Measurements from ENCODE around the gene MISP.

MISP gene

DNA sequence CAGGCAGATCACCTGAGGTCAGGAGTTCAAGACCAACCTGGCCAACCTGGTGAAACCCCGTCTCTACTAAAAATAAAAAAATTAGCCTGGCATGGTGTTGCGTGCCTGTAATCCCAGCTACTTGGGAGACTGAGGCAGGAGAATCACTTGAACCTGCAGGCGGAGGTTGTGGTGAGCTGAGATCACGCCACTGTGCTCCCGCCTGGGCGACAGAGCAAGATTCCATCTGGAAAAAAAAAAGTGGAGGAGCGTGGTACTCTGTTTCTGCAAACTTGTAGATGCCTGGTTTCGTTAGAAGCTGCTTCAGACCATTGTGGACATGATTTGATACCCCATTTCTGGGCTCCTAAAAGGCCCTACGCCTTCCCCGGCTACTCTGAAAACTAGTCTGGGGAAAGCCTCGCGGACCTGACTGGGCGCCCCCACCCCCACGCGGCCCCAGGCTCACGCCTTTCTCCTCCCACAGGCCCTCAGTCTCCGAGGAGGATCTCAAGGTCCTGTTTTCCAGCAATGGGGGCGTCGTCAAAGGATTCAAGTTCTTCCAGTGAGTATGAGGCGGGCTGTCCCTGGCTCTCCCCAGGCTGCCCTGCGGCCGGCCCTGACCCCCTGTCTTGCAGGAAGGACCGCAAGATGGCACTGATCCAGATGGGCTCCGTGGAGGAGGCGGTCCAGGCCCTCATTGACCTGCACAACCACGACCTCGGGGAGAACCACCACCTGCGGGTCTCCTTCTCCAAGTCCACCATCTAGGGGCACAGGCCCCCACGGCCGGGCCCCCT is 59.4 kb downstream of the MISP start:
- H3K4me3 ChIP-seq (ENCODE audit: low read depth, low read length), result no peak overlapping the region
- TF ChIP-seq, protein P1, sequence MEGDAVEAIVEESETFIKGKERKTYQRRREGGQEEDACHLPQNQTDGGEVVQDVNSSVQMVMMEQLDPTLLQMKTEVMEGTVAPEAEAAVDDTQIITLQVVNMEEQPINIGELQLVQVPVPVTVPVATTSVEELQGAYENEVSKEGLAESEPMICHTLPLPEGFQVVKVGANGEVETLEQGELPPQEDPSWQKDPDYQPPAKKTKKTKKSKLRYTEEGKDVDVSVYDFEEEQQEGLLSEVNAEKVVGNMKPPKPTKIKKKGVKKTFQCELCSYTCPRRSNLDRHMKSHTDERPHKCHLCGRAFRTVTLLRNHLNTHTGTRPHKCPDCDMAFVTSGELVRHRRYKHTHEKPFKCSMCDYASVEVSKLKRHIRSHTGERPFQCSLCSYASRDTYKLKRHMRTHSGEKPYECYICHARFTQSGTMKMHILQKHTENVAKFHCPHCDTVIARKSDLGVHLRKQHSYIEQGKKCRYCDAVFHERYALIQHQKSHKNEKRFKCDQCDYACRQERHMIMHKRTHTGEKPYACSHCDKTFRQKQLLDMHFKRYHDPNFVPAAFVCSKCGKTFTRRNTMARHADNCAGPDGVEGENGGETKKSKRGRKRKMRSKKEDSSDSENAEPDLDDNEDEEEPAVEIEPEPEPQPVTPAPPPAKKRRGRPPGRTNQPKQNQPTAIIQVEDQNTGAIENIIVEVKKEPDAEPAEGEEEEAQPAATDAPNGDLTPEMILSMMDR (IDR thresholded peaks at IDR 0.05; ENCODE audit: low read depth, low read length, missing control alignments), result no peak
- in situ Hi-C loops (cut with HindIII; ENCODE audit: low sequenced_read_pairs), result no loop called here
- no peak for DNase-seq (ENCODE audit: low read depth)

DNA sequence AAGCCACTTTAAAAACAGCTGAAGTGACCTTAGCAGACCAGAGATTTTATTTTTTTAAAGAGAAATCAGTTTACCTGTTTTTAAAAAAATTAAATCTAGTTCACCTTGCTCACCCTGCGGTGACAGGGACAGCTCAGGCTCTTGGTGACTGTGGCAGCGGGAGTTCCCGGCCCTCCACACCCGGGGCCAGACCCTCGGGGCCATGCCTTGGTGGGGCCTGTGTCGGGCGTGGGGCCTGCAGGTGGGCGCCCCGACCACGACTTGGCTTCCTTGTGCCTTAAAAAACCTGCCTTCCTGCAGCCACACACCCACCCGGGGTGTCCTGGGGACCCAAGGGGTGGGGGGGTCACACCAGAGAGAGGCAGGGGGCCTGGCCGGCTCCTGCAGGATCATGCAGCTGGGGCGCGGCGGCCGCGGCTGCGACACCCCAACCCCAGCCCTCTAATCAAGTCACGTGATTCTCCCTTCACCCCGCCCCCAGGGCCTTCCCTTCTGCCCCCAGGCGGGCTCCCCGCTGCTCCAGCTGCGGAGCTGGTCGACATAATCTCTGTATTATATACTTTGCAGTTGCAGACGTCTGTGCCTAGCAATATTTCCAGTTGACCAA is 60.1 kb downstream of the MISP start:
- TF ChIP-seq, protein P1 (IDR thresholded peaks at IDR 0.05; ENCODE audit: low read depth, low read length, missing control alignments), result no peak
- DNase-seq (ENCODE audit: low read depth), result no peak
- in situ Hi-C loops (cut with HindIII; ENCODE audit: low sequenced_read_pairs), result no loop called here
- H3K4me3 ChIP-seq (ENCODE audit: low read depth, low read length), result no peak overlapping the region

DNA sequence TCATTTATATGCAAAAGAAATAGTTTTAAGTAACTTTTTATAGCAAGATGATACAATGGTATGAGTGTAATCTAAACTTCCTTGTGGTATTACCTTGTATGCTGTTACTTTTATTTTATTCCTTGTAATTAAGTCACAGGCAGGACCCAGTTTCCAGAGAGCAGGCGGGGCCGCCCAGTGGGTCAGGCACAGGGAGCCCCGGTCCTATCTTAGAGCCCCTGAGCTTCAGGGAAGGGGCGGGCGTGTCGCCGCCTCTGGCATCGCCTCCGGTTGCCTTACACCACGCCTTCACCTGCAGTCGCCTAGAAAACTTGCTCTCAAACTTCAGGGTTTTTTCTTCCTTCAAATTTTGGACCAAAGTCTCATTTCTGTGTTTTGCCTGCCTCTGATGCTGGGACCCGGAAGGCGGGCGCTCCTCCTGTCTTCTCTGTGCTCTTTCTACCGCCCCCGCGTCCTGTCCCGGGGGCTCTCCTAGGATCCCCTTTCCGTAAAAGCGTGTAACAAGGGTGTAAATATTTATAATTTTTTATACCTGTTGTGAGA is 60.7 kb downstream of the MISP start:
- TF ChIP-seq, protein P1 (IDR thresholded peaks at IDR 0.05; ENCODE audit: low read depth, low read length, missing control alignments), result no peak
- no peak for DNase-seq (ENCODE audit: low read depth)
- in situ Hi-C loops (cut with HindIII; ENCODE audit: low sequenced_read_pairs), result no loop called here
- no peak overlapping the region for H3K4me3 ChIP-seq (ENCODE audit: low read depth, low read length)

DNA sequence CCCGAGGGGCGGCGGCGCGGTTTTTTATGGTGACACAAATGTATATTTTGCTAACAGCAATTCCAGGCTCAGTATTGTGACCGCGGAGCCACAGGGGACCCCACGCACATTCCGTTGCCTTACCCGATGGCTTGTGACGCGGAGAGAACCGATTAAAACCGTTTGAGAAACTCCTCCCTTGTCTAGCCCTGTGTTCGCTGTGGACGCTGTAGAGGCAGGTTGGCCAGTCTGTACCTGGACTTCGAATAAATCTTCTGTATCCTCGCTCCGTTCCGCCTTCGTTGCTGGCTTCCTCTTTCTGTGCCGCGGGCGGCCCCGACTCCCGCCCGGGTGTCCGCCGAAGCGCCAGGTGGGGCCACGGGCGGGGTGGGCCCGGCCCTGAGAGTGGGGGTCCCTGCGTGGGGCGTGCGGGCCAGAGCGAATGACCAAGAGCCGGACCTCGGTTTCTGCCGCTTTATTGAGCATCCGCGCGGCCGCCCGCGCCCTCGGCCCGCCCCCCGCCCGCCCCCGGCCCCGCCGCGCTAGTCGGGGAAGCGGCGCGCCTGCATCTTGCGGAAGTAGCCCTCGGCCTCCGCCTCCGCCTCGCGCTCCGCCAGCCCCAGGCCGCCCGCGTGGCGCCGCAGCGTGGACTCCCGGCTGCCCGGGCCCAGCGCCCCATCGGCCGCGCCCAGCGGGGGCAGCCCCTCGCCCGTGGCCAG is 61.3 kb downstream of the MISP start:
- TF ChIP-seq, protein P1 (IDR thresholded peaks at IDR 0.05; ENCODE audit: low read depth, low read length, missing control alignments), result no peak
- DNase-seq (ENCODE audit: low read depth), result no peak
- in situ Hi-C loops (cut with HindIII; ENCODE audit: low sequenced_read_pairs), result no loop called here
- no peak overlapping the region for H3K4me3 ChIP-seq (ENCODE audit: low read depth, low read length)

DNA sequence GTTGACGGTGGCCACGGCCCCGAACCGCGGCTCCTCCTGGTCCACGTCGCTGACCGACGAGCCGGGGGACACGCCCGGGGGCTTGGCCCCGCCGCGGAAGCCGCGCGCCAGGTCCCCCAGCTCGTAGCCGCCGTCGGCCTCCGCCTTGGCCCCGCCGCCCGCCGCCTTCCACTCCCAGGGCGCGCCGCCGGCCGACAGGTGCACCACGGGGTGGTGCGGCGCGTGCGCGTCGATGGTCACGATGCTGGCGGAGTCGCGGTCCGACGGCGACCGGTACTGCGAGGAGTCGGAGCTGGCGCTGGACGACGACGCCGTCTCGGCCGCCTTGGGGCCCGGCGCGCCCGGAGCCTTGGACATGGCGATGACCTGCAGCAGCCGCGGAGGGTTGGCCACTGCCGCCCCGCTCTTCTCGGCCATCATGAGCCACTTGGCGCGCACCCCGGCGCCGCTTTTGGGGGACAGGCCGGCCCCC is 61.9 kb downstream of the MISP start:
- DNase-seq (ENCODE audit: low read depth), result no peak
- in situ Hi-C loops (cut with HindIII; ENCODE audit: low sequenced_read_pairs), result no loop called here
- no peak overlapping the region for H3K4me3 ChIP-seq (ENCODE audit: low read depth, low read length)
- TF ChIP-seq, protein P1 (IDR thresholded peaks at IDR 0.05; ENCODE audit: low read depth, low read length, missing control alignments), result no peak
